D721Med (cell line): ENCODE results near the gene MUC2.

Experiments used
- DNase-seq: peaks from one replicate; pipeline ENCODE4 v3.0.0; 2011; ENCODE audit warnings: low spot score; ENCODE audit not compliant: insufficient read length
- FAIRE-seq: peaks from 2 replicates; lab custom pipeline; 2011; peaks lifted over from hg19 to GRCh38; lab: Jason Lieb, UNC
- TF ChIP-seq, protein P1 (sequence below): IDR thresholded peaks from 2 replicates; pipeline ENCODE4 v1.5.1; 2012; ENCODE audit warnings: mild to moderate bottlenecking, control low read depth; ENCODE audit not compliant: insufficient read depth; ENCODE audit errors: missing control alignments

MUC2 gene

DNA sequence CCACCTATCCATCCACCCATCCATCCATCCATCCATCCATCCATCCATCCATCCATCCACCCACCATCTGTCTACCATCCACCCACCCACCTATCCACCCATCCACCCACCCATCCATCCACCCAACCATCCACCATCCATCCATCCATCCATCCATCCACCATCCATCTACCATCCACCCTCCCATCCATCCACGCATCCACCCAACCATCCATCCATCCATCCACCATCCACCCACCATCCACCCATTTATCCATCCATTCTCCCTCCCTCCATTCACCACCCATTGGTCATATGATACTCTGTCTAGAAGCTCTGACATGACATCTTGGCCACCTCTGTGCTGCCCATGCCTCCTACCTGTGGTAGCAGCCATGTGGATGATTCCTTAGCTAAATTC, 31.7 kb downstream of the MUC2 start:
- DNase-seq (no peak), FAIRE-seq (no peak)
- TF ChIP-seq, protein P1, sequence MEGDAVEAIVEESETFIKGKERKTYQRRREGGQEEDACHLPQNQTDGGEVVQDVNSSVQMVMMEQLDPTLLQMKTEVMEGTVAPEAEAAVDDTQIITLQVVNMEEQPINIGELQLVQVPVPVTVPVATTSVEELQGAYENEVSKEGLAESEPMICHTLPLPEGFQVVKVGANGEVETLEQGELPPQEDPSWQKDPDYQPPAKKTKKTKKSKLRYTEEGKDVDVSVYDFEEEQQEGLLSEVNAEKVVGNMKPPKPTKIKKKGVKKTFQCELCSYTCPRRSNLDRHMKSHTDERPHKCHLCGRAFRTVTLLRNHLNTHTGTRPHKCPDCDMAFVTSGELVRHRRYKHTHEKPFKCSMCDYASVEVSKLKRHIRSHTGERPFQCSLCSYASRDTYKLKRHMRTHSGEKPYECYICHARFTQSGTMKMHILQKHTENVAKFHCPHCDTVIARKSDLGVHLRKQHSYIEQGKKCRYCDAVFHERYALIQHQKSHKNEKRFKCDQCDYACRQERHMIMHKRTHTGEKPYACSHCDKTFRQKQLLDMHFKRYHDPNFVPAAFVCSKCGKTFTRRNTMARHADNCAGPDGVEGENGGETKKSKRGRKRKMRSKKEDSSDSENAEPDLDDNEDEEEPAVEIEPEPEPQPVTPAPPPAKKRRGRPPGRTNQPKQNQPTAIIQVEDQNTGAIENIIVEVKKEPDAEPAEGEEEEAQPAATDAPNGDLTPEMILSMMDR, result no peak

DNA sequence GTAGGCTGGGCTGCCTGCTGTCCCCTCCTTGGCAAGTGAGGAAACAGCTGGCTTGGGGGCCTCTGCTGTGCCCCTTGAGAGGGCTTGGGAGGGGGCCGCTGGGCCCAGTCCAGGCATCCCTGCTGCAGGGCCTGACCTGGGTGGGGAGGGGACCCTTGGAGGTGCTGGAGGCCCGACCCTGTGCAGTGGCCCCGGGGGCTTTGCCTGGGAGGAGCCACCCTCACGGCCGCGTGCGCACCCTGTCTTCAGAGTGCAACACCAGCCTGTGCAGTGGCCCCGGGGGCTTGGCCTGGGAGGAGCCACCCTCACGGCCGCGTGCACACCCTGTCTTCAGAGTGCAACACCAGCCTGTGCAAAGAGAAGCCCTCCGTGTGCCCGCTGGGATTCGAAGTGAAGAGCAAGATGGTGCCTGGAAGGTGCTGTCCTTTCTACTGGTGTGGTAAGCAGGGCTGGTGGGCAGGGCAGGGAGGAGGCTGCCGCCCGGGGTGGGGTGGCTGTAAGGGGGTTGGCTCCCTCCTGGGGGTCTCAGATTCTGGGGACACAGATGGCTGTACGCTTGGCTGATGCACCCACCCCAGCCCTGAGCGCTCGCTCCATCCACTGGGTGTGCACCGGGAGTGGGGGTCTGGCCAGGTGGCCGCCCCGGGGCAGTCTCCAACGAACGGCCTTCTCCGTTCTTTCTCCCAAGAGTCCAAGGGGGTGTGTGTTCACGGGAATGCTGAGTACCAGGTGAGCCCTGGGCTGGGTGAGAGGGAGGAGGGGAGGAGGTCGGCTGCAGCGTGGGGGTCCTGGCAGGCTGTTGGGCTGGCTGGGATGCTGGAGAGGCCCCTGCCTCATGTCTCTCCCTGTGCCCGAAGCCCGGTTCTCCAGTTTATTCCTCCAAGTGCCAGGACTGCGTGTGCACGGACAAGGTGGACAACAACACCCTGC, 32.9 kb downstream of the MUC2 start:
- no peak for FAIRE-seq
- DNase-seq, result no peak
- TF ChIP-seq, protein P1, result no peak

DNA sequence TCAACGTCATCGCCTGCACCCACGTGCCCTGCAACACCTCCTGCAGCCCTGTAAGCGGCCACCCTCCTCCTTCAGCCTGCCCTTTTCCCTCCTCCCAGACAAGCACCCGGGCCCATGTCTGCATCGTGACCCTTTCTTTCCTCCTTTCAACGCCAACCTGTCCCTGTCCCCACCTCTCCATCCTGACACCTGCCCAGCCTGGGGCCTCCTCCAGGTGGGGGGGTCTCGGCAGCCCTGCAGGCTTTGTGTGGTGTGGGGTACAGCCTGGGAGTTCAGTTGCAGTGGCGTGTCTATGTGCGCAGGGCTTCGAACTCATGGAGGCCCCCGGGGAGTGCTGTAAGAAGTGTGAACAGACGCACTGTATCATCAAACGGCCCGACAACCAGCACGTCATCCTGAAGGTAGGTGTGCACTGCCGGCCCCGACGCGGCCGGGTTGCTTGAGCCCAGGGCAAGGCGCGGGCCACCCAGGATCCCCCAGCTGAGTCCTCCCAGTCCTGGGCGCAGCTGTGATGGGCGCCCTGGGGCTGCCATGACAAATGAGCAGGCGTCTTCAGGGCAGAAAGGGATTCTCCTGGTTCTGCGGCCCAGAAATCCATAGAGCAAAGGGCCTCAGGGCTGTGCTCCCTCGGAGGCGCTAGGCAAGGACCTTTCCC, 33.7 kb downstream of the MUC2 start:
- FAIRE-seq, result no peak
- no peak for DNase-seq
- TF ChIP-seq, protein P1, result no peak

DNA sequence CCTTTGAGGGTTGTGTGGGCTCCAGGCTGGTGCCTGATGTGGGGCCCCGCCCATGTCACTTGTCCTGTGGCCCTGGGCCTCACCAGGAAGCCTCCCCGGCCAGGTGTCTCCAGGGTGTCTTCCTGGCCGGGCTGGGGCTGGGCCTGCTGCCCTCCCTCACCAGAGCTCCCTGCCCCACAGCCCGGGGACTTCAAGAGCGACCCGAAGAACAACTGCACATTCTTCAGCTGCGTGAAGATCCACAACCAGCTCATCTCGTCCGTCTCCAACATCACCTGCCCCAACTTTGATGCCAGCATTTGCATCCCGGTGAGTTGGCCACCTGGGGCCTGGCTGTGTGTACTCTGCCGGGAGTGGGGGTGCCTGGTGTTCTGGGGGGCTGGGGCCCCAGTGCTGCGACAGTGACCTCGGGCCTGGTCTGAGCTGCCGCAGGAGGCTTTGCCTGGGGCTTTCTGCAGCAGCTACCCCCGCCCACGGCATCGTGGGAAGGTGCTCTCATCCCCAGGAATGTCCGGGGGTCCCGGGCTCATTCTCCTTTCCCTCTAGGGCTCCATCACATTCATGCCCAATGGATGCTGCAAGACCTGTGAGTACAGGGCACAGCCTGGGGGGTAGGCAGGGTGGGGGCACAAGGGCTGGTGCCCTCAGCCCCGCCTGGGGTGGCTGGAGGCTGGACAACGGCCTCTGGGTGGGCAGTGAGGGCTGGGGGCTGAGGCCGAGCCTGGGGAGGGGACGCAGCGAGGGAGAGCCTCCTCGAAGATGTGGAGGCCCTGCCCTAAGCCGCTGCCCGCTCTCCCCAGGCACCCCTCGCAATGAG, 34.6 kb downstream of the MUC2 start:
- DNase-seq, result no peak
- no peak for FAIRE-seq
- TF ChIP-seq, protein P1, result no peak

DNA sequence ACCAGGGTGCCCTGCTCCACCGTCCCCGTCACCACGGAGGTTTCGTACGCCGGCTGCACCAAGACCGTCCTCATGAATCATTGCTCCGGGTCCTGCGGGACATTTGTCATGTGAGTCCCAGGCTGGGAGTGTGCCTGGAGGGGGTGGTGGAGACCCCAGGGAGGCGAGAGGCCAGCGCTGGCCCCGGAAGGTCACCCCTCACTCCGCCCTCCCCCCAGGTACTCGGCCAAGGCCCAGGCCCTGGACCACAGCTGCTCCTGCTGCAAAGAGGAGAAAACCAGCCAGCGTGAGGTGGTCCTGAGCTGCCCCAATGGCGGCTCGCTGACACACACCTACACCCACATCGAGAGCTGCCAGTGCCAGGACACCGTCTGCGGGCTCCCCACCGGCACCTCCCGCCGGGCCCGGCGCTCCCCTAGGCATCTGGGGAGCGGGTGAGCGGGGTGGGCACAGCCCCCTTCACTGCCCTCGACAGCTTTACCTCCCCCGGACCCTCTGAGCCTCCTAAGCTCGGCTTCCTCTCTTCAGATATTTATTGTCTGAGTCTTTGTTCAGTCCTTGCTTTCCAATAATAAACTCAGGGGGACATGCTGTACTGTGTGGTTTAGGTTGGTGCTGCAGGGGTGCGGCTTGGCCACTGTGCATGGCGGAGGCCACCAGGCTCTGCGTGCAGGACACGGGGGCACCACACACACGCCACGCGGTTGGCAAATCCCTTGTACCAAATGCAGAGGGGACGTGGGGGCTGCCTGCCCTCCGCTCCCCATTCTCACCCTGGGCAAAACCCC, 35.4 kb downstream of the MUC2 start:
- DNase-seq (no peak), FAIRE-seq (no peak)
- TF ChIP-seq, protein P1, result no peak

DNA sequence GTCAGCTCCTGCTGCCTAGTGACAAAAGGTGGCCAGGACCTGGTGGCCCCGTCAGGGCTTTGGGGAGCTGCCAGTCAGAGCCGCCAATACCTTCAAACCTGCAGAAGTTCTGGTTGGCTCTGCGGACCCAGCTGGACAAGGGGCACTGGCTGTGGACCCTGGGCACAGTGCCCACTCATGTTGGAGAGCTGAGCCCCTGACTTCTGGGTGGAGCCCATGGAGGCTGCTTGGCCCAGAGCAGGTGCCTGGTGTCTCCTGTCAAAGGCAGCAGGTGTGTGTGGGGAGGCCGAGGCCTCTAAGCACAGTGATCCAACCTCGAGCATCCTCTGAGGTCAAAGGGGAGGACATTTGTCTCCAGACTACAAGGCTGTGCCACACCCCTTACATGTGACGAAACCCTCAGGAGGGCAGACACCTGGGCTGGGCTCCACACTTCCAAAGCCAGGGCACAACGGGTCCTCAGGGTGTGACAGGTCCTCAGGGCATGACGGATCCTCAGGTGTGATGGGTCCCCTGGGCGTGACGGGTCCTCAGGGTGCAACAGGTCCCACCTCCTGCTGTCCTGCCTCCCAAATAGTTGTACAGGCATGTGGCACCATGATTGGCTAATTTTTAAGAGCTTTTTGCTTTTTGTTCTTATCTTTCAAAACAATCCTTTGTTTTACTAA, 37.0 kb downstream of the MUC2 start:
- FAIRE-seq (no peak), DNase-seq (no peak)
- TF ChIP-seq, protein P1, result no peak
